ENCODE data around the gene HOXA3. TPM values are rescaled to one million over a fixed set of nuclear protein-coding genes. Genes with fewer than 3 reads are reported as not detected.

HOXA3 gene
- total RNA-seq, 1 experiment from 2014 or later = not detected

DNA sequence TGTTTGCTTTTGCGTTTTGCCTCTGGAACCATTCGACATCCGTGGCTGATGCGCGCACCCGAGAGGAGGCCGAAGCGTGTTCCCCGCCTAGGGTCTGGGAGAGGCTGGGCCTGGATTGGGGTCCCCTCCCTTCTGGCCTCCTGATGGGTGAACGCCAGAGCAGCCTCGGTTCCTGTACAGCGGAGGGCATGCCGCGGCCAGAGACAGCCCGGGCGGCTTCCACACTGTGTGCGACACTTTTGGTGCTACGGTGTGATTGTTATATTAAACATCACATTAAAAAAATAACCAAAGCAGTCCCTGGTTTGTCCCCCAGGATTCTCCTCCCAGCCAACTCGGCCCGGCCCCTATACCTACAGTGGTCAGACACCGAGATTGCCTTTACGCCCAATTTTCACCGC is 7.8 kb upstream of the HOXA3 start:
- POLR2A ChIA-PET = no interaction called here
- no peak overlapping the region for H3K27ac Mint-ChIP-seq
- H3K9me3 Mint-ChIP-seq = no peaks in the 10 kb centered on the region
- no peaks in the 10 kb centered on the region for H3K36me3 Mint-ChIP-seq
- ATAC-seq (no peak), DNase-seq (ENCODE audit: low spot score) (peak; percentile 18)
- CTCF ChIA-PET = interaction anchor here (0.6 to 3.1 kb wide), 18 partner anchors 9 to 791 kb away, joined by 3 to 74 read pairs (median 8); partner anchors contain the start of genes HOXA3, HOXA5 and HOXA6
- H3K4me1 Mint-ChIP-seq = peaks cover 15% of the 10 kb centered on the region
- TF ChIP-seq NFATC4 (CRISPR knock-in tag; IDR thresholded peaks at IDR 0.05) (no peak), SOX15 (CRISPR knock-in tag; IDR thresholded peaks at IDR 0.05) (no peak), JUN (CRISPR knock-in tag; IDR thresholded peaks at IDR 0.05) (no peak), SP1 (CRISPR knock-in tag; conservative IDR thresholded peaks at IDR 0.05) (no peak), CREM (CRISPR knock-in tag; IDR thresholded peaks at IDR 0.05) (no peak), ELF4 (CRISPR knock-in tag; IDR thresholded peaks at IDR 0.05; ENCODE audit: low read depth) (no peak), EMX1 (CRISPR knock-in tag; IDR thresholded peaks at IDR 0.05) (no peak), GABPB1 (CRISPR knock-in tag; IDR thresholded peaks at IDR 0.05) (no peak), KAT7 (CRISPR knock-in tag; IDR thresholded peaks at IDR 0.05; ENCODE audit: borderline replicate concordance) (no peak), RORB (CRISPR knock-in tag; IDR thresholded peaks at IDR 0.05) (no peak), NR3C1 (CRISPR knock-in tag; conservative IDR thresholded peaks at IDR 0.05; ENCODE audit: low read depth) (no peak), ZBTB21 (CRISPR knock-in tag; IDR thresholded peaks at IDR 0.05; ENCODE audit: borderline replicate concordance) (no peak)
- TF ChIP-seq, protein P1, sequence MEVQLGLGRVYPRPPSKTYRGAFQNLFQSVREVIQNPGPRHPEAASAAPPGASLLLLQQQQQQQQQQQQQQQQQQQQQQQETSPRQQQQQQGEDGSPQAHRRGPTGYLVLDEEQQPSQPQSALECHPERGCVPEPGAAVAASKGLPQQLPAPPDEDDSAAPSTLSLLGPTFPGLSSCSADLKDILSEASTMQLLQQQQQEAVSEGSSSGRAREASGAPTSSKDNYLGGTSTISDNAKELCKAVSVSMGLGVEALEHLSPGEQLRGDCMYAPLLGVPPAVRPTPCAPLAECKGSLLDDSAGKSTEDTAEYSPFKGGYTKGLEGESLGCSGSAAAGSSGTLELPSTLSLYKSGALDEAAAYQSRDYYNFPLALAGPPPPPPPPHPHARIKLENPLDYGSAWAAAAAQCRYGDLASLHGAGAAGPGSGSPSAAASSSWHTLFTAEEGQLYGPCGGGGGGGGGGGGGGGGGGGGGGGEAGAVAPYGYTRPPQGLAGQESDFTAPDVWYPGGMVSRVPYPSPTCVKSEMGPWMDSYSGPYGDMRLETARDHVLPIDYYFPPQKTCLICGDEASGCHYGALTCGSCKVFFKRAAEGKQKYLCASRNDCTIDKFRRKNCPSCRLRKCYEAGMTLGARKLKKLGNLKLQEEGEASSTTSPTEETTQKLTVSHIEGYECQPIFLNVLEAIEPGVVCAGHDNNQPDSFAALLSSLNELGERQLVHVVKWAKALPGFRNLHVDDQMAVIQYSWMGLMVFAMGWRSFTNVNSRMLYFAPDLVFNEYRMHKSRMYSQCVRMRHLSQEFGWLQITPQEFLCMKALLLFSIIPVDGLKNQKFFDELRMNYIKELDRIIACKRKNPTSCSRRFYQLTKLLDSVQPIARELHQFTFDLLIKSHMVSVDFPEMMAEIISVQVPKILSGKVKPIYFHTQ (CRISPR knock-in tag; IDR thresholded peaks at IDR 0.05) = no peak
- TF ChIP-seq, protein P2, sequence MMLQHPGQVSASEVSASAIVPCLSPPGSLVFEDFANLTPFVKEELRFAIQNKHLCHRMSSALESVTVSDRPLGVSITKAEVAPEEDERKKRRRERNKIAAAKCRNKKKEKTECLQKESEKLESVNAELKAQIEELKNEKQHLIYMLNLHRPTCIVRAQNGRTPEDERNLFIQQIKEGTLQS (CRISPR knock-in tag; conservative IDR thresholded peaks at IDR 0.05) = no peak
- TF ChIP-seq, protein P3, sequence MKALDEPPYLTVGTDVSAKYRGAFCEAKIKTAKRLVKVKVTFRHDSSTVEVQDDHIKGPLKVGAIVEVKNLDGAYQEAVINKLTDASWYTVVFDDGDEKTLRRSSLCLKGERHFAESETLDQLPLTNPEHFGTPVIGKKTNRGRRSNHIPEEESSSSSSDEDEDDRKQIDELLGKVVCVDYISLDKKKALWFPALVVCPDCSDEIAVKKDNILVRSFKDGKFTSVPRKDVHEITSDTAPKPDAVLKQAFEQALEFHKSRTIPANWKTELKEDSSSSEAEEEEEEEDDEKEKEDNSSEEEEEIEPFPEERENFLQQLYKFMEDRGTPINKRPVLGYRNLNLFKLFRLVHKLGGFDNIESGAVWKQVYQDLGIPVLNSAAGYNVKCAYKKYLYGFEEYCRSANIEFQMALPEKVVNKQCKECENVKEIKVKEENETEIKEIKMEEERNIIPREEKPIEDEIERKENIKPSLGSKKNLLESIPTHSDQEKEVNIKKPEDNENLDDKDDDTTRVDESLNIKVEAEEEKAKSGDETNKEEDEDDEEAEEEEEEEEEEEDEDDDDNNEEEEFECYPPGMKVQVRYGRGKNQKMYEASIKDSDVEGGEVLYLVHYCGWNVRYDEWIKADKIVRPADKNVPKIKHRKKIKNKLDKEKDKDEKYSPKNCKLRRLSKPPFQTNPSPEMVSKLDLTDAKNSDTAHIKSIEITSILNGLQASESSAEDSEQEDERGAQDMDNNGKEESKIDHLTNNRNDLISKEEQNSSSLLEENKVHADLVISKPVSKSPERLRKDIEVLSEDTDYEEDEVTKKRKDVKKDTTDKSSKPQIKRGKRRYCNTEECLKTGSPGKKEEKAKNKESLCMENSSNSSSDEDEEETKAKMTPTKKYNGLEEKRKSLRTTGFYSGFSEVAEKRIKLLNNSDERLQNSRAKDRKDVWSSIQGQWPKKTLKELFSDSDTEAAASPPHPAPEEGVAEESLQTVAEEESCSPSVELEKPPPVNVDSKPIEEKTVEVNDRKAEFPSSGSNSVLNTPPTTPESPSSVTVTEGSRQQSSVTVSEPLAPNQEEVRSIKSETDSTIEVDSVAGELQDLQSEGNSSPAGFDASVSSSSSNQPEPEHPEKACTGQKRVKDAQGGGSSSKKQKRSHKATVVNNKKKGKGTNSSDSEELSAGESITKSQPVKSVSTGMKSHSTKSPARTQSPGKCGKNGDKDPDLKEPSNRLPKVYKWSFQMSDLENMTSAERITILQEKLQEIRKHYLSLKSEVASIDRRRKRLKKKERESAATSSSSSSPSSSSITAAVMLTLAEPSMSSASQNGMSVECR (CRISPR knock-in tag; IDR thresholded peaks at IDR 0.05; ENCODE audit: borderline replicate concordance) = no peak
- TF ChIP-seq, protein P4, sequence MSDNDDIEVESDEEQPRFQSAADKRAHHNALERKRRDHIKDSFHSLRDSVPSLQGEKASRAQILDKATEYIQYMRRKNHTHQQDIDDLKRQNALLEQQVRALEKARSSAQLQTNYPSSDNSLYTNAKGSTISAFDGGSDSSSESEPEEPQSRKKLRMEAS (CRISPR knock-in tag; IDR thresholded peaks at IDR 0.05) = no peak
- peaks cover 100% of the 10 kb centered on the region for H3K27me3 Mint-ChIP-seq (ENCODE audit: low read depth)
- H3K4me3 Mint-ChIP-seq = peak overlapping the region; percentile 14; the same call in 1 of the 2 replicates

DNA sequence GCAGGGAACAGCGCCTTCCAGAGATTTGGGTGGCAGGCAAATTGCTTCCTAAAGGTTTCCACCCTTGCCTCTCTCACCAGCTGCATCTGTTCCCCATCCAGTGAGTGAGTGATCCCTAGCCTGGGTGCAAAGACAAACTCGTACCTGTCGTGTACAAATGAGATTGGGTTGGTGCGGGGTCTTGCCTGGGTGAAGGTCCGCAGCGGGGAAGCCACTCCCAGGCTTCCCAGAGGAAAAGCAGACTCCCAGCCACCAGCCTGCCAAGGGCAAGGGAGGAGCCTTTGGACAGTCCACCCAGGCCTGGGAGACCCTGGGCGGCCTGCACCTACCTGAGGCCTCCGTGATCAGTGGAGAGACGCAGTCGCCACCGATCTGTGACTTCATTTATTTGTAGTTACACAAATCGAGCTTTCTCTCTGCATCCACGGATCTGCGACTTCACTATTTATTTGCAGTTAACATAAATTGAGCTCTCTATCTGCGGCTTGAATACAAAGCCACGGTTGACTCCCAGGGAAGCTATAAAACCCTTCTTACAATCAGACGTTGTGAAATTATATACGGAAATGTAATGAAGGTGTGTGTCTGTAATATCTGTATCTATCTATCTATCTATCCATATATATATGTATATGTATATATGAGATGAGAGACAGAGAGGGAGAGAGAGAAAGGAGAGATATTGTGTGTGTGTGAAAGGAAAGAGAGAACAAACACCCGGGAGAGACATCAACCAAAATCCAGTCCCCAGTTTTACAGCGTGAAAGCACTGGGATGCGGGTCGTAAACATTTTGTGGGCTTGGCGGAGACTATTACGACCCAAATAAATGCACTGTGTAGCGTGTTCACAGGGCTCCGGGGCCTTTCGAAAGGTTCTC is 7.1 kb upstream of the HOXA3 start:
- Mint-ChIP-seq H3K4me3 (no peak overlapping the region), H3K4me1 (peaks cover 16% of the 10 kb centered on the region), H3K27me3 (ENCODE audit: low read depth) (peaks cover 100% of the 10 kb centered on the region), H3K27ac (no peak overlapping the region), H3K9me3 (no peaks in the 10 kb centered on the region), H3K36me3 (peaks cover 3% of the 10 kb centered on the region)
- ChIA-PET CTCF (interaction anchor here (0.8 to 1.0 kb wide), 4 partner anchors 9 to 790 kb away, joined by 3 read pairs; no protein-coding TSS in a partner anchor), POLR2A (no interaction called here)
- ATAC-seq = no peak
- DNase-seq (ENCODE audit: low spot score) = no peak
- no peak for TF ChIP-seq GRHL2 (CRISPR knock-in tag; IDR thresholded peaks at IDR 0.05; ENCODE audit: insufficient replicate concordance, severe bottlenecking)
- TF ChIP-seq, protein P2 (CRISPR knock-in tag; conservative IDR thresholded peaks at IDR 0.05) = no peak
- TF ChIP-seq, protein P5, sequence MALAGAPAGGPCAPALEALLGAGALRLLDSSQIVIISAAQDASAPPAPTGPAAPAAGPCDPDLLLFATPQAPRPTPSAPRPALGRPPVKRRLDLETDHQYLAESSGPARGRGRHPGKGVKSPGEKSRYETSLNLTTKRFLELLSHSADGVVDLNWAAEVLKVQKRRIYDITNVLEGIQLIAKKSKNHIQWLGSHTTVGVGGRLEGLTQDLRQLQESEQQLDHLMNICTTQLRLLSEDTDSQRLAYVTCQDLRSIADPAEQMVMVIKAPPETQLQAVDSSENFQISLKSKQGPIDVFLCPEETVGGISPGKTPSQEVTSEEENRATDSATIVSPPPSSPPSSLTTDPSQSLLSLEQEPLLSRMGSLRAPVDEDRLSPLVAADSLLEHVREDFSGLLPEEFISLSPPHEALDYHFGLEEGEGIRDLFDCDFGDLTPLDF (CRISPR knock-in tag; IDR thresholded peaks at IDR 0.05) = no peak
- TF ChIP-seq NR2C2 (CRISPR knock-in tag; IDR thresholded peaks at IDR 0.05) = no peak
- TF ChIP-seq, protein P6, sequence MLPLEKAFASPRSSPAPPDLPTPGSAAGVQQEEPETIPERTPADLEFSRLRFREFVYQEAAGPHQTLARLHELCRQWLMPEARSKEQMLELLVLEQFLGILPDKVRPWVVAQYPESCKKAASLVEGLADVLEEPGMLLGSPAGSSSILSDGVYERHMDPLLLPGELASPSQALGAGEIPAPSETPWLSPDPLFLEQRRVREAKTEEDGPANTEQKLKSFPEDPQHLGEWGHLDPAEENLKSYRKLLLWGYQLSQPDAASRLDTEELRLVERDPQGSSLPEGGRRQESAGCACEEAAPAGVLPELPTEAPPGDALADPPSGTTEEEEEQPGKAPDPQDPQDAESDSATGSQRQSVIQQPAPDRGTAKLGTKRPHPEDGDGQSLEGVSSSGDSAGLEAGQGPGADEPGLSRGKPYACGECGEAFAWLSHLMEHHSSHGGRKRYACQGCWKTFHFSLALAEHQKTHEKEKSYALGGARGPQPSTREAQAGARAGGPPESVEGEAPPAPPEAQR (CRISPR knock-in tag; IDR thresholded peaks at IDR 0.05) = no peak
- TF ChIP-seq, protein P7, sequence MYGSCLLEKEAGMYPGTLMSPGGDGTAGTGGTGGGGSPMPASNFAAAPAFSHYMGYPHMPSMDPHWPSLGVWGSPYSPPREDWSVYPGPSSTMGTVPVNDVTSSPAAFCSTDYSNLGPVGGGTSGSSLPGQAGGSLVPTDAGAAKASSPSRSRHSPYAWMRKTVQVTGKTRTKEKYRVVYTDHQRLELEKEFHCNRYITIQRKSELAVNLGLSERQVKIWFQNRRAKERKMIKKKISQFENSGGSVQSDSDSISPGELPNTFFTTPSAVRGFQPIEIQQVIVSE (CRISPR knock-in tag; IDR thresholded peaks at IDR 0.05; ENCODE audit: borderline replicate concordance) = no peak
- no peak for TF ChIP-seq SP1 (CRISPR knock-in tag; conservative IDR thresholded peaks at IDR 0.05)

All from WTC11 (cell line).